ENCODE data around the gene F3.

The F3 gene

GRCh38 chr1:94526152-94526980 is 15.2 kb downstream of the F3 start:
- DNase-seq = no peak

DNA sequence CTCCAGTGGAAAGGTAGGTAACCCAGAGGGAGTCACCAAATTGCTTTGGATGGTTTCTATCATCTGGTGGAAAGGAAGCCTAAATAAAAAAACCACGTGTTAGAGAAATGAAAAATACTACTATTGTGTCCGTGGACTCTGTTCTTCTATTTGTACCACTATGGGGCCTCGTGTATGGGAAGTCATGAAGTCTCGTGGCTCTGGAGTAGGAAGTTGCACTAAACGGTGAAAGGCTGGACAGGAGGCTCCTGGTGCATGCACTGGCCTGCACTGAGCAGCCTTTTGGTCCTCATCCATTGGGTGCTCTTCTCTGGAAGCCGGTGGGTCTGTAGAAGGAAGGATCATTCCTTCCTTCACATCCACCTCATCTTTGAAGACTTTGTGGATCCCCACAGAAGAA is 17.0 kb downstream of the F3 start:
- no peak for DNase-seq

DNA sequence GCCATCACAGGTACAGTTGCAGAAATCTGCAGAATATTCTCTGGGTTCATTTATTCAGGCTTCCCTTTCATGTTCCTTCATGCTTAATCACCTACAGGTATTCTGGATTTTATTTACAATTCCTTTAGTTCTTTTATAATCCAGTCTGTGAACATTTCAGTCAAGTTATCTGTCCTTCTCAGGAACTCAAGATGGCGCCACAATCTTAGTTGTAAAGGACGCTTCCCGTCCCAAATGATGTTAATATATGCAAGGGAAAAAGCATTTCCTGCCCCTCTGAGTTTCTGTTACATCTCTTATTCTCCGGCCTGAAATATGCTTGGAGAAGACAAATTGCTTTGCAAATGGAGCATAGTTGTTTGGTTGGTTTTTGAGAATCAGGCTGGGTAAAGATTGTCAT is 19.3 kb downstream of the F3 start:
- peak; percentile 56 for DNase-seq

DNA sequence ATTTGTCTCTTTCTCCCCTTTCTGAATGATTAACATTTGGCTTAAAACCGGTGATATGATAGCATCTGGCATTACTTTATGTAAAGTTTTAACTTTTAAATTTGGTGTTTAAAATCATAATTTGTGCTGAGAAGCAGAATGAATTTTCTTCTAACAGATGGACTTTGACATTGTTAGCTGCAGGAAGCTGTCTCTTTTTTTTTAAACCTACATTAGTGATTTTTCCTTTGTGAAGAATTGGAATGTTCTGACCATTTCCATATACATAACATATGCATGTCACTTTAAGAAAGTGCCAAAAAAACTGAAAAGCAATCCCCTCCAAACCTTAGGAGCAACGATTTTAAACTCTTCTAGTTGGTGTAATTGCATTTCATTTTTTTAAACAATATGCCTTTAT is 22.2 kb downstream of the F3 start:
- DNase-seq = no peak

GRCh38 chr1:94515296-94515947 is 26.1 kb downstream of the F3 start:
- DNase-seq = no peak

DNA sequence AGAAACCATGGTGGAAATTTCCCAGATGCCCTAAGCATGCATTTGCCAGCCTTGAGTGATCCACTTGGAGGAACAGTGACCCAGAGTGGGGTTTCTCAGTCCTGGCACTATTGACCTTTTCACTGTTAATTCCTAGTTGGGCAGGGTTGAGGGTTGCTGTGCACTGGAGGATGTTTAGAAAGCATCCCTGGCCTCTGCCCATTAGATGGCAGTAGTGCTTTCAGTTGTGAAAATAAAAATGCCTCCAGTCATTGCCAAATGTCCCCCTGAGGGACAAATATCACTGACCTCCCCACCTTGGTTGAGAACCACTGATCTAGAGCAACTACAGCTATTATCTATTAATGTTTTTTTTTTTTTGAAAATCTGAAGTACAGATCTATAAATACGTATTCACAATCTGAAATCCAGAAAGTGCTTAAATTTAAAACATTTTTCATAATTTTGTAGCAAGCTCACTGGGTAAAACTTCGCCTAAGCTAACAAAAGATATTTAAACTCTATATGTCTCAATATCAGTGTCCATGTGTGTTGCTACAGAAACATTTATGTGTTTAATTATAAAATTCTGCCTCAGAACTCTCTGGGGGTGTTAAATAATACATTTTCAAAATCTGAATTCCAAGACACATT is 27.3 kb downstream of the F3 start:
- DNase-seq = peak; percentile 31

DNA sequence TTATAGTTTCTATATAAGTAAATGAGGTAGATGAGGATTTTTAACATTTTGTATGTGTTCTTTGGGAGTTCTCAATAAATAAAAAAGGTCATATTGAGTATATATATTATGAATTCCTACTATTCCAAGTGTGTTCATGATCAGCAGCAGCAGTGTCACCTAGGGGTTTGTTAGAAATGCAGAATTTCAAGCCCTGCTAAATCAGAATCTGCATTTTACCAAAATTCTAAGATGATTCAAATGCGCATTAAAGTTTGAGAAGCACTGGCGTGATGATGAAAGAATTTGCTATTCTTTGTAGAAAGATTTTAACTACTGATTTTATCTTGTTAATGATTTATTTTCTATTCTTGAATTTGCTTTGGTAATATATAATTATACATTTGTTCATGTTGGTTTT is 28.7 kb downstream of the F3 start:
- no peak for DNase-seq

- DNase-seq = no peak
These were observed 37.0 kb downstream of the F3 start for GRCh38 chr1:94504601-94505000.

DNA sequence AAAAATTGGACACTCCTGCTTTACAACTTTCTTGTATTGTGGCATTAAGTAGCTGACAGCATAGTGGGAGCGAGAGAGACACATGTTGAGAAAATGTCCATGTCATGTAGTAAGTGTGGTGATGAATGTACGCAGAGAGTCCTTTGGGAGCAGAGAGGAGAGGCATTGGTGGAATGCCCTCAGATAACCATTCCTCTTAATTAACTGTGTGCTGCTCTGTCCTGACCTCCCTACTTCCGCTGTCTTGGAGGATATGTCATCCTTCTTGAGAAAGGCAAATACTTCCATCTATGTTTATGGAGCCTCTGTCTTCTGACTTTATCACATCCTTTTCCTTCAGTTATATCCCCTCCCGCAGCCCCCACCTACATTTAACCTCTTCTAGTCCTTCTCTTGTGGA is 38.4 kb downstream of the F3 start:
- no peak for DNase-seq

- no peak for DNase-seq
These were observed 39.6 kb downstream of the F3 start for GRCh38 chr1:94501935-94502334.

- no peak for DNase-seq
These were observed 40.1 kb downstream of the F3 start for GRCh38 chr1:94501426-94501825.

DNA sequence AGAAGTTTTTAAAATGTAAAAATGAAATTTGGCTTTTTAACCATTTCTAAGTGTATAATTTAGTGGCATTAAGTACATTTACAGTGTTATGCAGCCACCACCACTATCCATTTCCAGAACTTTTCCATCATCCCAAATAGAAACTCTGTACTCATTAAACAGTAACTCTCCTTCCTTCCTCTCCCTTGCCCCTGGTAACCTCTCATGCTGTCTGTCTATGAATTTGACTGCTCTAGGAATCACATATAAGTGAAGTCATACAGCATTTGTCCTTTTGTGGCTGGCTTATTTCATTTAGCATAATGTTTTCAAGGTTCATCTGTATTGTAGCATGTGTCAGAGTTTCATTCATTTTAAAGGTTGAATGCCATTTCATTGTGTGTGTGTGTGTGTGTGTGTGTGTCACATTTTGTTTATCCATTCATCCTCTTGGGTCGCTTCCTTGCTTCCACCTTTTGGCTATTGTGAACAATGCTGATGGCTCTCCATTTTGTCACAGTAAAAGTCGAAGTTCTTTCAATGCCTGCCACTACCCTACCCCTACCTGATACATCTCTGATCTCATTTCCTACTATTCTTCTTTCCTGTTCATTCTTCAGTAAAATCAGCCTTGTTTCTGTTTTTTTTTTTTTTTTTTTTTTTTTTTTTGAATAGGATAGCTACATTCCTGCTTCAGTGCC is 45.3 kb downstream of the F3 start:
- DNase-seq = no peak

GRCh38 chr1:94490556-94490955 is 51.0 kb downstream of the F3 start:
- DNase-seq = no peak

DNA sequence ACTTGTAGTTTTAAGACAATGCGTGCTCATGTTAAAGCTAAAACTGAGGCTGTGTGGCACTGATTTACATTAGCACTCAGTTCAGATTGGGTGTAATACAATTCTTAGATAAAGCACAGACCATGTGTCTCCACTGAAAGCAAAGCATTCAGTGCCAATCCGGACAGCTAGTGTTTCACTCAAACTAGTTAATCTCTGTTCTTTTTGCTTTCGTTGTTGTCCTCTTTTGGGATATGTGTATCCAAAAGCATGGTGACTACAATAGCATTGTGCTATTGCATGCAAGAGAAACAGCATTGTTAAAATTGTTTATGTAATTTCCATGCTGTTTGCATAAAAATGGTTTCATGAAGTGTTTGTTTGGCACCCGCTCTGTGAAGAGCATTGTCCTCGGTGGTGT is 54.6 kb downstream of the F3 start:
- DNase-seq = peak; percentile 9

DNA sequence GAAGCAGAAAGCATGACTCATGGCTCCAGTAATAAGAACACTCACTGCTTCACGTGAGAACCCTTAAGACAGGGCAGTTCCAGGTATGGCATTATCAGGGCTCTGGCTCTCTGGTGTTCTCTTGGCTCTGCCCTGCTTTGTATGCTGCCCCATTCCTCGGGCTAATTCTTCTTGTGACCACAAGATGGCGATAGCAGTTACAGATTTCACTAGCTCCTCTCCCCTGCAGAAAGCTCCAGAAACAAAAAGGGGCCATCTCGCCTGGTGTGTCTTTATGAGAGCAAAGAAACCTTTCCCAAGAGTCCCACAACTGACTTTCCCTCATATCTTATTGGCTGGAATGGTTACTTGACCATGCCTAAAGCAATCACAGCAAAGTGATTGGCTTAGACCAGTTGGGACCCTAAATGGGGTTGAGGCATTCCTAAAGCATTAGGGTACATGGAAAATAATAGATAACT is 60.1 kb downstream of the F3 start:
- DNase-seq = peak; percentile 71

DNA sequence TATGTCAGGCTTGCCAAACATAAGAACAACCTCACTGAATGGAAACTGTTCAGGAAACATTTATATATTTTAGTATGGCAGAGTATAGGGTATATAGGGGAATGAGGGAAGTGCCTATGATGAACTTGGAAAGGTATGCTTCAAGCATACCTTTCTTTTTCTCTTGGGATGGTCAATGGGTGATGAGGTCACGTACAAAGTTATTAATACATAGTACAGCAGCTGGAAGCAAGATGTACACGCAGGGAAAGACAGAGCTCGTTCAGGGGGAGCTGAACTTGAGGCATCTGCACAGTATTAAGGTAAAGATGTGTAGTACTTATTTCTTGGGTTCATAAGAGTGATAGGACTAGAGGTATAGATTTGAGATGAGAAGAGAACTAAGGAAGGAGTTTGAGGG is 61.9 kb downstream of the F3 start:
- no peak for DNase-seq

All from midbrain (tissue), 1 donor.